Suprapubic skin (tissue), 3 donors: ENCODE measurements around the gene SMIM36.

Source experiments
- POLR2AphosphoS5 ChIP-seq, 3 donors: sonication (generic); formaldehyde crosslinking; IDR thresholded peaks; one replicate each; pipeline ENCODE4 v1.6.1; 2017; ENCODE audit warnings: antibody characterized with exemption in 3 of 3
- TF ChIP-seq, protein P1 (sequence below), 2 donors: fragments of 200-600 bp in 1 of 2; fragments of 450-650 bp in 1 of 2; sonication (generic) in 1 of 2; IDR thresholded peaks; one replicate each; pipeline ENCODE4 v1.5.1; 2016 to 2019; ENCODE audit warnings: antibody characterized with exemption in 2 of 2, mild to moderate bottlenecking in 1 of 2, moderate library complexity in 1 of 2

DNA sequence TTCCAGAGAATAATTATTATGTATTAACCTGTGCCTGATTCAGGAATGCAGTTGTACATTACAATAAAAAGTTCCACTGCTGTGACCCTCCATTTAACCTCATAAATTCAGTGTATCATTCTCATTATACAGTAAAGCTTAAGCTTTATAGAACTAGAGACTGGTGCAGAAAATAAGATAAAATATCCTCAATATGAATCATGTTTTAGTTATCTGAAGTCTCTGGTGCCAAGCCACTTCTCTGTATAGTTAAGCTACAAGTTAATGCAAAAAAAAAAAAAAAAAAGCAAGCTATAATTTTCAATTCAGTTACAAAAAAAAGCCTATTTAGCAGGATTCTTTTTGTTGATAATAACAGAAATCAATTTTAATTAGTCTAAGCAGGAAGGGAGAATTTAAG, 22.4 kb upstream of the SMIM36 start:
- TF ChIP-seq POLR2AphosphoS5 (IDR thresholded peaks at IDR 0.05): no peak
- TF ChIP-seq, protein P1, sequence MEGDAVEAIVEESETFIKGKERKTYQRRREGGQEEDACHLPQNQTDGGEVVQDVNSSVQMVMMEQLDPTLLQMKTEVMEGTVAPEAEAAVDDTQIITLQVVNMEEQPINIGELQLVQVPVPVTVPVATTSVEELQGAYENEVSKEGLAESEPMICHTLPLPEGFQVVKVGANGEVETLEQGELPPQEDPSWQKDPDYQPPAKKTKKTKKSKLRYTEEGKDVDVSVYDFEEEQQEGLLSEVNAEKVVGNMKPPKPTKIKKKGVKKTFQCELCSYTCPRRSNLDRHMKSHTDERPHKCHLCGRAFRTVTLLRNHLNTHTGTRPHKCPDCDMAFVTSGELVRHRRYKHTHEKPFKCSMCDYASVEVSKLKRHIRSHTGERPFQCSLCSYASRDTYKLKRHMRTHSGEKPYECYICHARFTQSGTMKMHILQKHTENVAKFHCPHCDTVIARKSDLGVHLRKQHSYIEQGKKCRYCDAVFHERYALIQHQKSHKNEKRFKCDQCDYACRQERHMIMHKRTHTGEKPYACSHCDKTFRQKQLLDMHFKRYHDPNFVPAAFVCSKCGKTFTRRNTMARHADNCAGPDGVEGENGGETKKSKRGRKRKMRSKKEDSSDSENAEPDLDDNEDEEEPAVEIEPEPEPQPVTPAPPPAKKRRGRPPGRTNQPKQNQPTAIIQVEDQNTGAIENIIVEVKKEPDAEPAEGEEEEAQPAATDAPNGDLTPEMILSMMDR (IDR thresholded peaks at IDR 0.05): no peak
